G401 (cell line): ENCODE results near the gene FIBCD1. TPM values are rescaled to one million over a fixed set of nuclear protein-coding genes. Genes with fewer than 3 reads are reported as not detected.

Experiments used
- DNase-seq: peaks from one replicate; pipeline ENCODE4 v3.0.0-alpha.2; 2015; ENCODE audit warnings: low spot score
- in situ Hi-C: cut with HindIII; loops from 2 replicates; pipeline ENCODE4 v1.10.0; 2016; ENCODE audit warnings: low sequenced_read_pairs, mixed read lengths
- total RNA-seq: library from RNA; depleted of rRNA; stranded (reverse); fragments of >200 nt; shearing (Covaris generic); gene quantifications from 2 replicates; pipeline ENCODE4 v1.2.3, GENCODE V29; 2014

Gene FIBCD1
- total RNA-seq, 1 experiment from 2014 or later = 2.4 TPM

GRCh38 chr9:130872912-130873503, 66.0 kb downstream of the FIBCD1 start:
- DNase-seq = peak; percentile 87
- in situ Hi-C loops = no loop called here

- DNase-seq = no peak
- in situ Hi-C loops = no loop called here
Measured at GRCh38 chr9:130872508-130872907, 66.5 kb downstream of the FIBCD1 start.

GRCh38 chr9:130872093-130872492, 67.0 kb downstream of the FIBCD1 start:
- in situ Hi-C loops = no loop called here
- DNase-seq = no peak

GRCh38 chr9:130871395-130872062, 67.5 kb downstream of the FIBCD1 start:
- in situ Hi-C loops = no loop called here
- DNase-seq = no peak

GRCh38 chr9:130870491-130871381, 68.3 kb downstream of the FIBCD1 start:
- in situ Hi-C loops = no loop called here
- DNase-seq = peak; percentile 66

GRCh38 chr9:130869250-130869649, 69.8 kb downstream of the FIBCD1 start:
- DNase-seq = no peak
- in situ Hi-C loops = no loop called here

GRCh38 chr9:130868230-130868629, 70.8 kb downstream of the FIBCD1 start:
- in situ Hi-C loops = no loop called here
- no peak for DNase-seq

- DNase-seq = no peak
- in situ Hi-C loops = no loop called here
Measured at GRCh38 chr9:130867556-130867955, 71.5 kb downstream of the FIBCD1 start.

- peak; percentile 84 for DNase-seq
- in situ Hi-C loops = no loop called here
Measured at GRCh38 chr9:130866474-130866965, 72.5 kb downstream of the FIBCD1 start.

- DNase-seq = no peak
- in situ Hi-C loops = no loop called here
Measured at GRCh38 chr9:130865921-130866320, 73.1 kb downstream of the FIBCD1 start.

GRCh38 chr9:130864541-130864940, 74.5 kb downstream of the FIBCD1 start:
- DNase-seq = no peak
- in situ Hi-C loops = no loop called here

- no peak for DNase-seq
- in situ Hi-C loops = no loop called here
Measured at GRCh38 chr9:130862747-130863146, 76.3 kb downstream of the FIBCD1 start.

GRCh38 chr9:130862217-130862616, 76.8 kb downstream of the FIBCD1 start:
- DNase-seq = no peak
- in situ Hi-C loops = no loop called here

GRCh38 chr9:130861372-130862180, 77.5 kb downstream of the FIBCD1 start:
- no peak for DNase-seq
- in situ Hi-C loops = no loop called here

- DNase-seq = no peak
- in situ Hi-C loops = no loop called here
Measured at GRCh38 chr9:130860458-130861316, 78.4 kb downstream of the FIBCD1 start.

- in situ Hi-C loops = loop anchor here (10.0 kb wide), 1 partner anchor 124 kb away; no protein-coding TSS in a partner anchor
- no peak for DNase-seq
Measured at GRCh38 chr9:130858739-130859705, 80.0 kb downstream of the FIBCD1 start.
